ENCODE measurements around the gene SDK2.

DNA sequence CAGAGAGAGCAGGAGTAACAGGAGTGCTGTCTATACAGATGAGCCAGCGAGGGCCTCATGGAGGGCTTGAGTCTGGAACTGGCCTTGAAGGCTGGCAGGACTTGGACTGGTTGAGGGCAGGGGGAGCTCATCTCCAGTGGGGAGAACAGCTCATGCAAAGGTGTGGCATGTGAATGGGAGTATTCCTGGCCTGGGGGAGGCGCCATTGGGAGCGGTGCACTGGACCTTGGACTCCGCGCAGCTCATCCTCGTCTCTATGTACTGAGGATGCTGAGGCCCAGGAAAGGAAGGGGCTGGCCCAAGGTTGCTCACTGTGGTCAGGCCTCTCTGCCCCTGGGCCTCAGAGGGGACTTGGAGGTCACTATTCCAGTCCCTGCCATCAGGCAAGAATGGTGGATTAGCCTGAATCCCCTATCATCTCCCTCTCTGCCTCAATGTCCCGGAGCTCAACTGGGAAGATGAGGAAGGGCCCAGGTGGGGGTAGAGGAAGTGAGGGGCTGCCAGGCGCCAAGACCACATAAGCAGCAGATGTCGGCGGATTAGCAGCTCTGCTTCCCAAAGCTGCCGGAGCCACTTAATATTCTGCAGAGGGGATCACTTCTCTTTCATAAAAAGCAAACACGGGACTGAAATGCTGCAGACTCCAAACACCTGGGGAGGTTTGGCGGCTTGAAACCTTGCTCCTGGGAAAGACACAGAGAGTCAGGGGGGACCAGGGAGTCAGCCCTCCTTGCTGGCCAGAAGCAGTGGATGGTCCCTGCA, 88.9 kb downstream of the SDK2 start:
- TF ChIP-seq, protein P1, sequence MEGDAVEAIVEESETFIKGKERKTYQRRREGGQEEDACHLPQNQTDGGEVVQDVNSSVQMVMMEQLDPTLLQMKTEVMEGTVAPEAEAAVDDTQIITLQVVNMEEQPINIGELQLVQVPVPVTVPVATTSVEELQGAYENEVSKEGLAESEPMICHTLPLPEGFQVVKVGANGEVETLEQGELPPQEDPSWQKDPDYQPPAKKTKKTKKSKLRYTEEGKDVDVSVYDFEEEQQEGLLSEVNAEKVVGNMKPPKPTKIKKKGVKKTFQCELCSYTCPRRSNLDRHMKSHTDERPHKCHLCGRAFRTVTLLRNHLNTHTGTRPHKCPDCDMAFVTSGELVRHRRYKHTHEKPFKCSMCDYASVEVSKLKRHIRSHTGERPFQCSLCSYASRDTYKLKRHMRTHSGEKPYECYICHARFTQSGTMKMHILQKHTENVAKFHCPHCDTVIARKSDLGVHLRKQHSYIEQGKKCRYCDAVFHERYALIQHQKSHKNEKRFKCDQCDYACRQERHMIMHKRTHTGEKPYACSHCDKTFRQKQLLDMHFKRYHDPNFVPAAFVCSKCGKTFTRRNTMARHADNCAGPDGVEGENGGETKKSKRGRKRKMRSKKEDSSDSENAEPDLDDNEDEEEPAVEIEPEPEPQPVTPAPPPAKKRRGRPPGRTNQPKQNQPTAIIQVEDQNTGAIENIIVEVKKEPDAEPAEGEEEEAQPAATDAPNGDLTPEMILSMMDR (IDR thresholded peaks at IDR 0.05; ENCODE audit: insufficient read depth, low read depth, low read length), result no peak
- no peak for TF ChIP-seq EZH2 (IDR thresholded peaks at IDR 0.05; ENCODE audit: insufficient read depth, low read length)
